Mammary epithelial cell (primary cell): ENCODE measurements around the gene LYVE1.

Experiments used
- EZH2 ChIP-seq: IDR thresholded peaks from 2 replicates; pipeline ENCODE4 v1.6.1; 2012; ENCODE audit warnings: low read length, inconsistent platforms, borderline replicate concordance
- TF ChIP-seq, protein P1 (sequence below), 2 donors: IDR thresholded peaks in 1 of 2; conservative IDR thresholded peaks in 1 of 2; 2 replicates each; pipeline ENCODE4 v1.5.1; 2011 to 2012; ENCODE audit warnings: inconsistent platforms in 2 of 2, low read length in 2 of 2, mild to moderate bottlenecking in 2 of 2, control low read depth in 1 of 2, low read depth in 1 of 2; ENCODE audit not compliant: insufficient read depth in 1 of 2; ENCODE audit errors: extremely low read depth in 1 of 2

DNA sequence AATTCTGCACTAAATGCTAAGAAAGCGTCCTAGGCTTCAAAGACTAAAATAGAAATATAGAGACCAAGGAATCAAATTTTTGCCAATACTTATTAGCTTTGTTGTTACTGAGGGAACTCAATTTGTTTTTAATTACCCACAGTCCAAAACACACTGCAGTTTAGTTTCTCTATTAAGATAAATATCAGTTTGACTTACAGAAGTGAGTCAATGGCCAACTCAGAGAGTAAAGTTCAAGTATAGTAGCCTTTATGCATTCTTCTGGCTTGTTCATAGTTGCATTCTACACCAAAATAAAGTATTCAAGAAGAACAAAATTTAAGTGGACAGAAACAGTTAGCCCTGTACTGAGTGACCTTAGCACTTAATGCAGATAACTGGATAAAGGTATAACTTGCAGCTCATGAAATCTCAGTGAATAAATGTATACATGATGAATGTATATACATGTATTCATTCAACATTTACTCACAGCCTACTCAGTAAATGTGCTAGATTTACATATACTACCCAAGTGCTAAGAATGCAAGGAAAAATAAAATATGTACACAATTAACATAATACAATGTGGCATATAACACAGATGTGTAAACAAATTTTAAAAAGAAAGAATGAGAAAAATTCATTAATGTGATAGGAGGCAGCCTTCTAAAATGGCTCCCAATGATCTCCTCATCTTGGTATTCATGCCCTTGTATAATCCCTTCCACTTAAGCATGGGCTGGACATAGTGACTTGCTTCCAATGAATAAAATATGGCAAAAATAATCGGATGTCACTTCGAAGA is 17.8 kb downstream of the LYVE1 start:
- TF ChIP-seq, protein P1, sequence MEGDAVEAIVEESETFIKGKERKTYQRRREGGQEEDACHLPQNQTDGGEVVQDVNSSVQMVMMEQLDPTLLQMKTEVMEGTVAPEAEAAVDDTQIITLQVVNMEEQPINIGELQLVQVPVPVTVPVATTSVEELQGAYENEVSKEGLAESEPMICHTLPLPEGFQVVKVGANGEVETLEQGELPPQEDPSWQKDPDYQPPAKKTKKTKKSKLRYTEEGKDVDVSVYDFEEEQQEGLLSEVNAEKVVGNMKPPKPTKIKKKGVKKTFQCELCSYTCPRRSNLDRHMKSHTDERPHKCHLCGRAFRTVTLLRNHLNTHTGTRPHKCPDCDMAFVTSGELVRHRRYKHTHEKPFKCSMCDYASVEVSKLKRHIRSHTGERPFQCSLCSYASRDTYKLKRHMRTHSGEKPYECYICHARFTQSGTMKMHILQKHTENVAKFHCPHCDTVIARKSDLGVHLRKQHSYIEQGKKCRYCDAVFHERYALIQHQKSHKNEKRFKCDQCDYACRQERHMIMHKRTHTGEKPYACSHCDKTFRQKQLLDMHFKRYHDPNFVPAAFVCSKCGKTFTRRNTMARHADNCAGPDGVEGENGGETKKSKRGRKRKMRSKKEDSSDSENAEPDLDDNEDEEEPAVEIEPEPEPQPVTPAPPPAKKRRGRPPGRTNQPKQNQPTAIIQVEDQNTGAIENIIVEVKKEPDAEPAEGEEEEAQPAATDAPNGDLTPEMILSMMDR (conservative IDR thresholded peaks at IDR 0.05 in 1 of 2, IDR thresholded peaks at IDR 0.05 in 1 of 2; ENCODE audit: extremely low read depth in 1 of 2, insufficient read depth in 1 of 2, low read depth in 1 of 2, low read length in 2 of 2) = no peak
- TF ChIP-seq EZH2 = no peak
